ENCODE data around the gene MFSD1. TPM values are rescaled to one million over a fixed set of nuclear protein-coding genes. Genes with fewer than 3 reads are reported as not detected.

The MFSD1 gene
- total RNA-seq, 2 experiments from 2014 or later = 22.7 to 27.5 TPM

DNA sequence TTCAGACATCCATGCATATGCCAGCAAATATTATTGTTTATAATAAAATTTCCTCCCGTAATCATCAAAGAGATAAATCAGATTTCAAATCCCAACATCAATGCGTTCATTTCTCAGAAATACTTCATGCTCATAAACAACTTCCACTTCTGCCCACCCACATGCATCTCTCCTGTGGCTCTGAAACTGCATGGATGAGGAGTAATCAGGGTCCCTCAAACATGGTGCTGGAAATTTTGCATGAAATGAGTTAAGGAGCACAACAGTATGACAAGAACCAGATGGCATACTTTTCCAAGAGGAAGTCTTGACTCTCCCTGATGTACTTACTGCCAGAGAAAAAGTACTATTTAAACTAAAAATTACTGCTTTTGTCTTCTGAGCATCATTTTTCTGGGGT lies 26.9 kb upstream of the MFSD1 start:
- ChIA-PET POLR2A (no interaction called here), CTCF (no interaction called here)

DNA sequence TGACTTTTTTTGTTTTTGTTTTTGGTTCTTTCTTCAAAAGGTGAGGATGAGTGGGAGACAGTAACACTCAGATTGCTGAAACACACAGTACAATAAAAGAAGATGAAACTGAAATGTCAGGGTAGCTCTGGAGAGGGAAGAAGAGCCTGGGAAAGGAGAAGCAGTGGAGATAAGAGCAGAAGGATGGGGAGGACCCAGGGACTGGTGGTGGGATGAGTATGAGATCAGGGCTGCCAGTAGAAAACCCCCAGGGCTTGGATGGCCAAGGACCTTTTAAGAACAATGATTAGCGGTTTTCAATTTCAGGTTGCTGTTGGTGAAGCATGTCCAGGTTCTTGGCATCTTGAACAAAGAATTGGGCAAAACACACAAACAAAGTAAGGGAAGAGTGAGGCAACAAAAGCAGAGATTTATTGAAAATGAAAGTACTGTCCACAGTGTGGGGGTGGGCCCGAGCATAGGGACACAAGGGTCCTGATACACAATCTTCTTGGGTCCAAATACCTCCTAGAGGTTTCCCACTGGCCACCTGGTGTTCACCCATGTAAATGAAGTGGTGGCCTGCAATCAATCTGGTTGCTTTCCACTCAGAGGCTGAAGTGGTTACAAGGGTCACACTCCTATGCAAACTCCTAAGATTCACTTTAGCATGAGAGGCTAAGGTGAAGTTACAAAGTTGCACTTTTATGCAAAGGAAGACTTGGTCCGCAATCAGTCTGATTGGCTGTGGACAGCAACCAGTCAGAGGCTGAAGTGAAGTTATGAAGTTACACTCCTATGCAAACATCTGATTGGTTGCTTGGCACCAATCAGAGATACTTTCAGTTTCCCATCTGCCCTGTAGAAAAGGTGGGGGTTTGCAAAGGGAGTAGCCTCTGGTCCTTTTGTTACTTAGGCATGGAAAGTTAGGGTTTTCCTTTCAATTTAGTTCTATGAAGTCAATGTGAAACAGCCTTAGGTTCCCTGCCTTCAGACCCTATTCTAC lies 26.1 kb upstream of the MFSD1 start:
- ChIA-PET POLR2A (no interaction called here), CTCF (no interaction called here)

DNA sequence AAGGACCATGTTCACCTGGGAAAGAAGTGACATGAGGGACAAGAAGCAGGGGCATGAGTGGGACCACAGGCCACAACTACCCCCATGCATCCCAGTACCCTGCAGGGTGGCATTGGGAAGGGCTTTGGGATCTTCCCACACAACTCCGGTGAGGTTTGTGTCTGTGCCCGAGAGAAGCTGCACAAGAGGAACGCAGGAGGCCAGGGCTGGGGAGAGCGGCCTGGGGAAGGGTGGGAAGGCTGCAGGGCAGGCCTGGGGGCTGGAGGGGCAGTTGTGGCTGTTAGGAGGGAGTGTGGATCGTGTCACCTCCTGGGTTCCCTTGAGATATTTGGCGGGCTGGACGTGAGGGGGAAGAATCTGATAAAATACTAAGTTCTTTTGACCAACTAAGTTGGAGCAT lies 25.3 kb upstream of the MFSD1 start:
- ChIA-PET POLR2A (no interaction called here), CTCF (no interaction called here)

DNA sequence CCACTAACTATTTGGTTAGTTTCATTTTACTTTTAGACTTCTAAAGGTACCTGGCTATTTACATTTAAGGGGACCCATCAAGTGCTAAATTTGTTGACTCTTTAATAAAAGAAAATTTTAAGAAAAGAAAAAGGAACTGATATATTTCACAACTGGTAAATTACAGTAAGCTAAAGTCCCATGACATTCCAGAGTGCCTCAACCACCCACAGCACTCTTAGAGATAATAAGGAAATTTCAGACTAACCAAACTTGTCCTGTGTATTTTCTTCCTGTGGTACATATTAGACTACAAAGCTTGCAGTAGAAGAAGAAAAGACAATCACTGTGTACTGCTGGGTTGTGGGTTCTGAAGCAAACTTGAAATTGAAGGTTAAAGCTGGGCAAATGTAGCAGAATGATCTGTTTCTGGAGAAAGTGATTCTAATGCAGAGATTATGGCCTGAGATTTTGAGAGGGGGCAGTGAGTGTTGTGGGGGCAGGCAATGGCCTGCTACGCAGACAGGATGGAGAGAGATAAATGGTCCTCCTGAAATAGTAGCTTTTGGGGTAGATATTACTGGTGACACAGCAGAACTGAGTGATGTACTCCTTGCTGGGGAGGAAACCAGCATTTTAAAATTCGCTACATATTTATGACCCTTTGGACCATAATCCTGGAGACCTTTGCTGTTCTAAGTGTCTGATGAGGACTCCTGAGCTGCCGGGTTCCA lies 24.5 kb upstream of the MFSD1 start:
- ChIA-PET POLR2A (no interaction called here), CTCF (no interaction called here)

DNA sequence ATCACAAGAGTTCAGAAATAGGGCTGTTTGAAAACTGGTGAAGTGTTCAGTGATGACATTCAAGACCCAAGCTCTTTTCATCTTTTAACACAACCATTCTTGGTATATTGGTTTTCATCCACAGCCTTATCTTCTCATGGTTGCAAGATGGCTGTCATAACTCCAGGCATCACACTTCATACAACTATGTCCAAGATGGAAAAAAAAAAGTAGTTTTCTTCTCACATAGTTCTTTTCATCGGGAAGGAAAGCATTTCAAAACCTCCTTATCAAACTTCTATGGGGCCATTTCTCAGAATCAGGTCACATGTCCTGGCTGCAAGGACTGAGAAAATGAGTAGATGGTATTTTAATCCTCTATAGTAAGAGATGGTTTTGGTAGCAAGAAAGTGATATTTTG lies 21.1 kb upstream of the MFSD1 start:
- POLR2A ChIA-PET = no interaction called here
- CTCF ChIA-PET = no interaction called here

DNA sequence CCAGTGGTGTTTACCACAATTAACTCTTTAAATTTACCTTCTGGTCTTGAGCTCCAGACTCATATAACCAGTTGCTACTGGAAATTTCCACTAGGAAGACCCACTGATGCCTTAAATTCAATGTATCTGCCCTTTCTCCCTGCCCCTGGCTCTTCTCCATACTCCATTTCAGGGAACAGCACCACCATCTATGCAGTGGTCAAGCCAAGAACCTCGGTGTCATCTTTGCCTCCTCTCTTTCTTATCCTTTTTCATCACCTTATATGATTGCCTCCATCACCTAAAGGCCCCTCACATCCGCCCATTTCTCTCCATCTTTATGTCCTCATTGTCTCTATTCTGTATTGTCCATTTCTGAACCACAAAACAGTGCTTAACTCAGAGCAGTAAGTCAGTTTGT lies 20.7 kb upstream of the MFSD1 start:
- CTCF ChIA-PET = no interaction called here
- POLR2A ChIA-PET = no interaction called here

DNA sequence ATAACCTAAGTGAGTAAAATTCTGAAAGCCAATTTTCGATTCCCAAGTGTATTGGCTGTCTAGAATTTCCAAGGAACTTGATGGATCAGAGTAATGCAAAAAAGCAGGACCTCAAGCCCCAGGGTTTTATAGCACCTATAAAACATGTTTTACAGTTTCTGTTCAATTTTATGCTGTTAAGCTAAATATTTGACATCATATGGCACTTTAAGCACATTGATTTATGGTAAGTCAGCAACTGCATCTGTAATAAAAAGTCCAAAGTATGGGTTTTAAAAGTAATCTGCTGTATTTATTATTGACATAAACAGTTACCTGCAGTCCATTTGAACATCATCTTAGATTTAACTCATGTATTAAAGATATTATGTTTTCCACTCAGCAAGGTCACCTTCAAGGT lies 20.0 kb upstream of the MFSD1 start:
- ChIA-PET POLR2A (no interaction called here), CTCF (no interaction called here)

DNA sequence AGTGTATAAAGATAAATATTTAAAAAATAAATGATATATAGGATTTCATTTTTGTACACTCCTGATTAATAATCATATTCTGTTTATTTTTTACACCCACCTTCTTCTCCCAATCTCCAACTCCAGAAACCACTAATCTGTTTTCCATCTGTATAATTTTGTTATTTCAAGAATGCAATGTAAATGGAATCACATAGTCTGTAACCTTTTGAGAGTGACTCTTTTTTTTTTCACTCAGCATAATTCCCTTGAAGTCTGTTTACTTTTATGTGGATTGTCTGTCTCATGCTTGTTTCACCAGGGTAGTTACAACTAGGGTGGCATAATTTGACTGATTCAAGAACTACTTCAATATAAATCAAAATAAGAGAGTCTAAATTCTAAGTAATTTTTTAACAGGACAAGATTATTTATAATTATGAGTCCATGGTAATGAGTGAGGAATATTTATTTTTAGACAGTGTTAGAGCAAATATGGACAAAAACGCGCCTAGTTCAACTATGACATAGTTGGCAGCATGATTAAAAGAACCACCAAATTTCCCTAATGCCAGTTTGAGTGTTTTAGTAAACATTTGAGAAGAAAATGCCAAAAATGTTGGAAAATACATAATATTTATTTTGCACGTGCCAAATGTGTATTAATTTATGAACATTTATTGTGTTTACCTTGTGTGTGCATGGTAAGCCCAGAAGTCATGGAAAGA lies 19.4 kb upstream of the MFSD1 start:
- ChIA-PET CTCF (no interaction called here), POLR2A (no interaction called here)

DNA sequence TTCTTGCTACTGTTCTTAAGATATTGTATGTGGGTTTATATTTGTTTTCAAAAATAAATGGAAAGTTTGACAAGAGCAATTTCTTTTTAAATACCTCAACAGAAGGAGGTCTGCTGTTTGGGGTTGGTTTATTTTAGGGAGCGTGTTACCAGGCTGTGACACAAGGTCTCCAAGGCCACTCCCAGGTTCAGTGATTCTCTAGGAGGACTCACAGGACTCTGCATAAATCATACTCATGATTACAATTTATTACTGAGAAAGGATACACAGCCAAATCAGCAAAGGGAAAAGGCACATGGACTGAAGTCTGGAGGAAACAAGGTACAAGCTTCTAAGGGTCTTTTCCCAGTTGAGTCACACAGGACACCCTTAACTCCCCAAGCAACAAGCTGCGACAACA lies 18.8 kb upstream of the MFSD1 start:
- CTCF ChIA-PET = no interaction called here
- POLR2A ChIA-PET = no interaction called here

DNA sequence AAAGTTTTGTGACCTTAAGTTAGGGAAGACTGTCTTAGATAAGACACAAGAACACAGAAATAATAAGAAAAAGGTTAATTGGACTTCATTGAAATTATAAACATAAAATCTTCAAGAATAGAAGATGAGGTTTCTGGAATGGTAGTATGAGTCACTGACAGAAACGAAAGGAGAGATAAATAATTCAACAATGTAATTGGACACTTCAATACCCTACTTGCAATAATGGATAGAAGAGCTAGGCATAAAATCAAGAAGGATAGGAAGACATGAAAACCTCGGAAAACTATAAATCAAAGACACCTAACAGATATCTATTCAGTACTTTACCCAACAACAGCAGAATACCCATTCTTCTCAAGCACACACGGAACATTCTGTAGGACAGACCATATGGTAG lies 15.9 kb upstream of the MFSD1 start:
- POLR2A ChIA-PET = no interaction called here
- CTCF ChIA-PET = no interaction called here

DNA sequence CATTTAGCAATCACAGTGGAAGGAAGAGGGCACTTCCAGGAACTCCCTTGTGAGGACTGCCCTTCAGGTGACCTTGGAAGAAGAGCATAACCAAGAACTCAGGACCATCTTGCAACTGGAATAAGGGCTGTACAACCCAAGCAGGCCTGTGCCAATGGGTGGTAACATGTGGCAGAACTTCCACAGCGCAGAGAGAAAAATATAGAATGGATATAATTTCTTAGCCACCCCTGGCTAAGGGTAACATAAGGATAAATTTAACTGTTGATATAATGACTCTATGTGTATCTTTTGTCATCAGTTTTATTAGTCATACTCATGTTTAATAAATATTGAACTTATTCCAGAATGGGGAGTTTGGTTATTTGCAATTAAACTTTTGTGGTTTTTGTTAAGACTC lies 13.4 kb upstream of the MFSD1 start:
- POLR2A ChIA-PET = no interaction called here
- CTCF ChIA-PET = no interaction called here

DNA sequence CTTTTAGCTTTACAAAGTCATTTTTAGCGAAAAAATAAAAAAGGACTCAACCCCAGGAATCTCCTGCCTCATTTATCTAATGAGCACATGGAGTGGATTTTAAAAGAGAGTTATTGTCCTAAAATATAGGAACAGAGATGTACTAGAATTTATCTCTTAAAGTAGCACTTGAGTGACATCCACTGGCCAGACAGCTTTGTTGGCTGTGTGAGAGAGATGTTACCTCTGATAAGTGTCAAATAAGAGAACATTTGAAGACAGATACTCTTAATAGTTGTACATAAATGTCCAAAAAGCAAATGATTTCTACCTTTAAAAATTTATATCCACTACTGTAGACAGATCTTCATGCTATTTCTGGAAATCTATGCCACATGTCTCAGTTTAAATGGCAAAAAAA lies 12.3 kb upstream of the MFSD1 start:
- POLR2A ChIA-PET = interaction anchor here (0.6 kb wide), 1 partner anchor 1584 kb away, joined by 4 read pairs; no protein-coding TSS in a partner anchor

DNA sequence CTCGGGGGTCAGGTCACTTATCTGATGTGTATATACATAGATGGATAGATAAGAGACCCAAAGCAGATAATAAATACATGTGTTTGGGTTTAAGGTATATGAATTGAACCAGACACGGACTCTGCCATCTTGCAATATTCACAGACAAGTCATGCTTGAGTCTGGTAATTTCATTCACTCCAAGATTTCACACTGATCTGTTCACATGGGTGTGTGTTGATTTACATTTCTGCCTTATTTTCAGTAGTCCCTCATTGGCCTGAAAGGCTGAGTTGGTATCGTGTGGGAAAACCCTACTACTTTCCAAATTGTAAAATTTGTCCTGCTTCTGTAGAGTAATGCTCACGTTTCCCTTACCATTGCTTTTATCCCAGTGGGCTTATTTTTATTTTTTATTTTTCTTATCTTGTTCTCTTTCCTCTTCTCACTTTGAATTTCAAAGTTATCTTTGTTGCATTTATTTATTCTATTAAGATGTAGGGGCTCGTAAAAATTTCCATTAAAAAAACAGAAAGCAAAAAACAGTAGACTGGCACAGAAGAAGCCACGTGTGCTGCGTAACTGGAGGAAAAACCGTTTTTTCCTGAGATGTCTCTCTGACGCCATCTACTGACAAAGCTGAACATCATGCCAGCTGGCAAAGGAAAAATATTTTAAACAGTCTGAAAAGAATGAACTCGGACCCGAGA lies 10.8 kb upstream of the MFSD1 start:
- CTCF ChIA-PET = interaction anchor here (1.0 to 3.5 kb wide), 7 partner anchors 10 to 132 kb away, joined by 3 to 21 read pairs (median 6); partner anchors contain the start of gene MFSD1
- POLR2A ChIA-PET = interaction anchor here (0.9 to 1.0 kb wide), 2 partner anchors 11 to 132 kb away, joined by 3 read pairs; partner anchors contain the start of gene MFSD1

More for the DNA sequence above, 12.3 kb upstream of the MFSD1 start:
- CTCF ChIA-PET = interaction anchor here (0.8 to 3.5 kb wide), 4 partner anchors 18 to 145 kb away, joined by 3 to 21 read pairs (median 3); partner anchors contain the start of gene GFM1

DNA sequence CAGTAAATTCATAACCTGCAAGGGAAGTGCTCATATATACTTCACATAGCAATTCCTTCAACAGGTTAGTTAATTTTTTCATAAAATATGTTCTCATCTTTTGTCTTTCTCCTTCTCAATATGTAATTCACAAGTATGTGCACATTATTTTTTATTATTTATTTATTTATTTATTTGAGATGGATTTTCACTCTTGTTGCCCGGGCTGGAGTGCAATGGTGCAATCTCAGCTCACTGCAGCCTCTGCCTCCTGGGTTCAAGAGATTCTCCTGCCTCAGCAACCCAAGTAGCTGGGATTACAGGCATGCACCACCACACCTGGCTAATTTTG lies 10.3 kb upstream of the MFSD1 start:
- CTCF ChIA-PET = interaction anchor here (1.0 to 3.5 kb wide), 7 partner anchors 10 to 132 kb away, joined by 3 to 21 read pairs (median 6); partner anchors contain the start of gene MFSD1
- POLR2A ChIA-PET = interaction anchor here (0.9 to 1.0 kb wide), 2 partner anchors 10 to 132 kb away, joined by 3 read pairs; partner anchors contain the start of gene MFSD1

DNA sequence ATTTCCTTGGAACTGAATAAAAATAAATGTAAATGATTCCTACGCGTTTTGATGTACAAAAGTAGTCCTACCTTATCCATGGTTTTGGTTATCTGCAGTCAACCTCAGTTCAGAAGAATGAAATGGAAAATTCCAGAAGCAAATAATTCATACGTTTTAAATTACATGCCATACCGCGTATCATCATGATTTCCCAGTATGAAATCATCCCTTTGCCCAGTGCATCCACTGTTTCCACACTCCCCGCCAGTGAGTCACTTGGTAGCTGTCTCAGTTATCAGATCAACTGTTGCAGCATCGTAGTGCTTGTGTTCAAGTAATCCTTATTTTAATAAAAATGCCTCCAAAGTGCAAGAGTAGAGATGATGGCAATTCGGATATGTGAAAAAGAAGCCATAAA lies 9.1 kb upstream of the MFSD1 start:
- ChIA-PET POLR2A (no interaction called here), CTCF (interaction anchor here (0.7 kb wide), 1 partner anchor 65 kb away, joined by 3 read pairs; no protein-coding TSS in a partner anchor)

DNA sequence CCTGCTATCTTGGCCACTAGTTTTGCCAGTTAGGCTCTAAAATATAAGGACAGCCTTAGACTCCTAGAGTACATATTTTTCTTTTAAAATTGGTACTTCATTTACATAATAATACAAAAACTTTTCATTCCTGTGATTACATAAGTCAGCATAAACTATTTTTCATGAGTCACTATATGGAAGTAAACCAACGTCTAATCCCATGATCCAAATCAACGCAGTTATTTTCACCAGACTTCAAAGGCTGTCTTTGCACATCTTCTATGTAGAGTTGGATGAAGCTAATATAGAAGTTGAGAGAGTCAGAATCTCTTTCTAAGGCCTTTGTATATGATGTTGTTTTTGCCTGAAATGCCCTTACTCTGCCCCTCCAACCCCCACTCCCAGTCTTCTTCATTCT lies 7.6 kb upstream of the MFSD1 start:
- ChIA-PET POLR2A (no interaction called here), CTCF (interaction anchor here (2.1 kb wide), 1 partner anchor 67 kb away, joined by 5 read pairs; no protein-coding TSS in a partner anchor)

DNA sequence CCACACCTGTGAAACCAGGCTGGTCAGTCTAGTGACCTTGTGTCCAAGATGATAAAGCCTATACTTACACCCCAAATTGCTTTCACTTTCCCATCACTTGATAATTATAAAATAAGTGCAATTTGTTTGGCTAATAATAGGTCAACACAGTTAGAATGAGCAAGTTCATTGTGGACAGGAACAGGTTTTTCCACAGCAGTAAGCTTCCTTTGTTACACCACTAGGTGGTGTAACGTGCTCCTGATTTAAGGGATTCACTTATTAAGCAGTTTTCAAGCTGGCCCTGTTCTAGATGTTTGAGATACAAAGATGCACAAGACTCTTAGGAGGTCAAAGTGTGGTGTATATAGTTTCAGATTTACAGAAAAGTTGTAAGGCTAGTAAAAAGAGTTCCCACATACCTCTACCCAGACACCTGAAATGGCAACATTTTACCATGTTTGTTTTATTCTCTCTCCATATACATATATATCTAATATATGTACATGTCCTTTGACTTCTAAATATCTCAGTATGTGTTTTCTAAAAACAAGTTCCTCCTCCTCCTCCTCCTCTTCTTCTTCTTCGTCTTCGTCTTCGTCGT lies 6.8 kb upstream of the MFSD1 start:
- ChIA-PET POLR2A (no interaction called here), CTCF (interaction anchor here (1.1 to 2.1 kb wide), 2 partner anchors 8 to 67 kb away, joined by 3 to 5 read pairs; no protein-coding TSS in a partner anchor)

DNA sequence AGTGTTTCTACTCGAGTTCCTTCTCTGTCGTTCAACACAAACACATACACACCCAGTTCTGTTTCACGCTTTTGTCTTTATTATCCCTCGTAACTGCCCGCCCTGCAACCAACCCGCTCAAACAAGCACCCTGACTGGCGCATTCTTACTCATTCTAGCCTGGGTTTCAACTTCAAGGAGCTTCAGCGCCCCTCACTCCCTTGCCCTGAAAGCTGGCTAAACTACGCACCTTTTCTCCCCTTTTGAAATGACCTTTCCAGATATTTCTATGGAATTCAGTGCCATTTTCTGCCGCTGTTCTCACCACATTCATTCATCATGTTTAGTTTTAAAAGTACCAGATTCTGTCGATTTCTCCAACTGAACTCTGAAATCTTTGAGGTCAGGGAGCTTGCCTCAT lies 653 bp upstream of the MFSD1 start:
- CTCF ChIA-PET = interaction anchor here (0.6 to 3.4 kb wide), 3 partner anchors 9 to 79 kb away, joined by 3 to 10 read pairs (median 5); no protein-coding TSS in a partner anchor

More for the DNA sequence above, 653 bp upstream of the MFSD1 start:
- POLR2A ChIA-PET = interaction anchor here (0.9 kb wide), 1 partner anchor 10 kb away, joined by 3 read pairs; no protein-coding TSS in a partner anchor

Data from activated CD8-positive, alpha-beta memory T cell treated with anti-CD3 and anti-CD28 coated beads for 36 hours (primary cell).